TTC549 (cell line): ENCODE results near the gene CCNA2.

ENCODE experiments used
- FAIRE-seq: peaks from 2 replicates; lab custom pipeline; 2012; peaks lifted over from hg19 to GRCh38; lab: Jason Lieb, UNC

CCNA2 gene

DNA sequence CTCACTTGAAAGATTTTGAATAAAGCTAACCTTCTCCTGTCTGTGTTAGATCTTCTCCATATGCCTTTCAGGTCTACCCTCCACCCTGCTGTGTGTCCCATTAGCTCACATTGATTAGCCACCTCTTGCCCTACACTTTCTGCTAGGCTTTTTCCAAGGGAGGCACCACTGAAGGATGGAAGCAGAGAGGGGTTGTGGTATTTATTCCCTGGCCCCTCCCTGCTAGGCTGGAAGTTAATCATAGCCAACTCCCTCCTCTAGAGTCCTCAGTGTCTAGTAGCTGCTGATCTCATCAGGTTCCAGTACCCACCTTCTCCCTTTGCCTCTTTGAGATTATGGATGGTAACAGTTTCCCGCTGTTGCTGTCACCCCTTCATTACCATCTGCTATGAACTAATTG lies 49.8 kb downstream of the CCNA2 start:
- FAIRE-seq, result no peak

DNA sequence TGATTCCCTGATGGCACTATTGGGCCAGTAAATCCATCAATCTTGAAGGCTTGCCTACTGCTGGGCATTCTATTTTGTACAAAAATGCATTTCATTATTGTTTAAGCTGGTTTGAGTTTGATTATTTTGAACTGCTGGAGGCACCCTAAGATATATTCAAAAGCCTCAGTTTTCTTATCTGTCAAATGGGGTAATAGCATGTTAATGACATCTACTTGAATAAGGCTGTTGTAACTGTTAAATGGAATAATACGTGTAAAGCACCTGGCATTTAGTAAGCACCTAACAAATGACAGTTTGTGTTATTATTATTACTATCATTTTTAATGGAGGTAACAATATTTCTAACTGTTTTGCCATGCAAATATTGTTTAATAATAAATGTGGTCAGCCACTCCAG lies 51.8 kb downstream of the CCNA2 start:
- no peak for FAIRE-seq

DNA sequence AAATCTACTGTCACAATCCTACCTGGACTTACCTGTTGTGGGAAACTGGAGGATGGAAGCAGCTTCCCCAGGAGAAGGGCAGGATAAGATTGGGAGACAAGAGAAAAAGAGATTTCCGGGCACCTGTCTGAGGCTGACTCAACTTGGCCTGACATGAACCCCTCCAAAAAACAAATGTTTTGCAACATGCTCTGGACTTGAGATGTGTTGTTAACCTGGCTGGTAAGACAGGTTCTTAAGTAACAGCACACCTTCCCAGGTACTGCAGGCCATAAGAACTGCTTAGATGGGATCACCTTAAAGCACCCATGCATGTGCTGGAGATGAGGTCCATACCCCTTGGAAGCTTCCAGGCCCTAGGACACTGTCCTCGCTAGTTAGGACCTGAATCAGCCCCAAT lies 54.3 kb downstream of the CCNA2 start:
- no peak for FAIRE-seq

DNA sequence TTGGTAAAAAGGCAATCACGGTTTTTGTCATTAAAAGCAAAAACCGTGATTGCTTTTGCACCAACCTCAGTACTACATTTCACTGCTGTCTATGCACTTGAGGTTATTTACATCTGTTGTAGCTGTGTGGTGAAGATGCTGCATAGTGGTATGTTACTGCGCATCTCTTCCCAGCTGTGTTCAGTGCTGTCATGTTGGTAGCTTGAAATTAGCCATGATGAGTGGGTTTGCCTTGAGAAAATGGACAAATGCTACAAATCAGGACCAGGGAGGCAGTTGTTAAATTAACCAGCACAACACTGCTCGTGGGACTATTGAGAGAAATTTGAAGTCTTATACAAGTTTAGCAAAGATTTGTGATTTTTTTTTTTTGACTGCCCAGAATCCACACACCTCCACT lies 56.5 kb downstream of the CCNA2 start:
- no peak for FAIRE-seq
